HG02571 (cell line): ENCODE results near the gene MAVS.
"Not testable (repeated sequence)": the region's sequence is repeated elsewhere in the genome, so short reads cannot be mapped to it uniquely, and the experiment has no call there.

ENCODE experiments used
- ATAC-seq: cut with Tn5 transposase; IDR thresholded peaks from one replicate; pipeline ENCODE4 v1.9.1; 2021; ENCODE audit warnings: mild to moderate bottlenecking, moderate library complexity; ENCODE audit not compliant: unreplicated experiment

The MAVS gene

GRCh38 chr20:3847429-3847940 lies 851 bp downstream of the MAVS start:
- ATAC-seq: no peak

DNA sequence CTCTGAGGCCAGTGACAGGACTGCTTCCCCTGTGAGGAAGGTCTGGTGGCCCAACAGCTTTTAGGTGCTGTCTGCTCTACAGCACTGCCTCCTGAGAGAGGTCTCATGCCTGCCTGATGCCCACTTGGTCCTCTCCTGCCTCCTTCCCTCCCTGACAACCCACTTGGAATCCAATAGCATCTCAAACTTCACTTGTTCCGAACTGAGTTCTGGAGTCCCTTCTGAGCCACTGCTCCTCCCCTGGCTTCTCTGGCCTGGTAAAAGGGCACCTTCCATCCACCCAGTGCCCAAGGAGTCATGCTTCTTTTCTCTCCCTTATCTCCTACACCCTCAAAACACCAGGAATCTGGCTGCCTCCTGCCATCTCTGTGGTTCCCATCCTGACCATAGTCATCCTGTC lies 1.9 kb downstream of the MAVS start:
- ATAC-seq: no peak

DNA sequence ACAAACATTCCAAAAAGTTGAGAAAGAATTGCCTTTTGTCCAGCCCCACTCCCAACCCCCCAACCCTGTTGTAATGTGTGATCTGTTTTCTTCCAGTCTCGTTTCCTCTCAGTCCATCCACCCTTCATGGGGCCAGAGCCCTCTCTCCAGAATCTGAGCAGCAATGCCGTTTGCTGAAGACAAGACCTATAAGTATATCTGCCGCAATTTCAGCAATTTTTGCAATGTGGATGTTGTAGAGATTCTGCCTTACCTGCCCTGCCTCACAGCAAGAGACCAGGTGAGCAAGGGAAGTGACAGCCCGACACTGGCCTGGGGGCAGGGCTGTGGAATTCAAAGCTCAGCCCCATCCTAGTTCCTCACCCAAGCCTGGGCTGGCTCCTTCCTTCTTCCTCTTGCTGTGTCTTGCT lies 7.8 kb downstream of the MAVS start:
- no peak for ATAC-seq

DNA sequence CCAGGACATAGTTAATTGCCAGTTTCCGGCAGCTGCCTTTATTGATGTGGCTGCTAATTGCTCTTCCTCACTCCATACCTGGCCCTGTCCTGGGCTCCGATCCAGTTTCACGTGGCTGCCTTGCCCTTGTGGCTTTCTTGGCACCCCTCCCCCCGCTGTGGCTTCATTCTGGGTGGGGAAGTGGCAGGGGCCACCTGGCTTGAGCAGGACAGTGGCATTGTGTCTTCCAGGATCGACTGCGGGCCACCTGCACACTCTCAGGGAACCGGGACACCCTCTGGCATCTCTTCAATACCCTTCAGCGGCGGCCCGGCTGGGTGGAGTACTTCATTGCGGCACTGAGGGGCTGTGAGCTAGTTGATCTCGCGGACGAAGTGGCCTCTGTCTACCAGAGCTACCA lies 10.8 kb downstream of the MAVS start:
- ATAC-seq: no peak

GRCh38 chr20:3858689-3859088 lies 12.1 kb downstream of the MAVS start:
- no peak for ATAC-seq

DNA sequence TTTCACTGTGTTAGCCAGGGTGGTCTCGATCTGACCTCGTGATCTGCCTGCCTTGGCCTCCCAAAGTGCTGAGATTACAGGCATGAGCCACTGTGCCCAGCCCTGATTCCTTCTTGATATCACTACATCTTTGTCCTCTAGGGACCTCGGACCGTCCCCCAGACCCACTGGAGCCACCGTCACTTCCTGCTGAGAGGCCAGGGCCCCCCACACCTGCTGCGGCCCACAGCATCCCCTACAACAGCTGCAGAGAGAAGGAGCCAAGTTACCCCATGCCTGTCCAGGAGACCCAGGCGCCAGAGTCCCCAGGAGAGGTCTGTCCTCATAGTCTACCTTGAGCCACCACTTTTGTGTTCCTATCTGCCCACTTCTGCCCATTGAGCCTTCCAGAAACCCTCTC lies 14.6 kb downstream of the MAVS start:
- no peak for ATAC-seq

- no peak for ATAC-seq
These were observed 15.7 kb downstream of the MAVS start for GRCh38 chr20:3862333-3862732.

DNA sequence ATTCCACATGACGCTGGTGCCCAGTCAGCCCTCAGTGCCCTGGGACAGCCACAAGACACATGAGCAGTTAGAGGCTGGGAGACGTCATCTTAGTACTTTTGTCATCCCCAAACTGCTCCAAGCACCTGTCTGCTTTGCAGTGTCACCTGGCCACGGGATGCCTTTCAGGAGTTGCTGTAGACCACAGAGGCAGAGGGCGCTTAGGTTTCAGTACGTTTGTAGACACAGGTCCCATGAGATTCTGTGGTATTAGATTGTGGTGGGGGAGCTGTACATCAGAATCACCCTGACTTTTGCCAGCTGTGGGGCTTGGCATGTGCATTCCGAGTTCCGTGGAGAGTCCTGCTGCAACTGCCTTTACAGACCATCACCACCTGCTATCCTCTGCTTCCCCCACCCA lies 16.7 kb downstream of the MAVS start:
- ATAC-seq: no peak

- ATAC-seq: no peak
These were observed 17.9 kb downstream of the MAVS start for GRCh38 chr20:3864518-3864917.

DNA sequence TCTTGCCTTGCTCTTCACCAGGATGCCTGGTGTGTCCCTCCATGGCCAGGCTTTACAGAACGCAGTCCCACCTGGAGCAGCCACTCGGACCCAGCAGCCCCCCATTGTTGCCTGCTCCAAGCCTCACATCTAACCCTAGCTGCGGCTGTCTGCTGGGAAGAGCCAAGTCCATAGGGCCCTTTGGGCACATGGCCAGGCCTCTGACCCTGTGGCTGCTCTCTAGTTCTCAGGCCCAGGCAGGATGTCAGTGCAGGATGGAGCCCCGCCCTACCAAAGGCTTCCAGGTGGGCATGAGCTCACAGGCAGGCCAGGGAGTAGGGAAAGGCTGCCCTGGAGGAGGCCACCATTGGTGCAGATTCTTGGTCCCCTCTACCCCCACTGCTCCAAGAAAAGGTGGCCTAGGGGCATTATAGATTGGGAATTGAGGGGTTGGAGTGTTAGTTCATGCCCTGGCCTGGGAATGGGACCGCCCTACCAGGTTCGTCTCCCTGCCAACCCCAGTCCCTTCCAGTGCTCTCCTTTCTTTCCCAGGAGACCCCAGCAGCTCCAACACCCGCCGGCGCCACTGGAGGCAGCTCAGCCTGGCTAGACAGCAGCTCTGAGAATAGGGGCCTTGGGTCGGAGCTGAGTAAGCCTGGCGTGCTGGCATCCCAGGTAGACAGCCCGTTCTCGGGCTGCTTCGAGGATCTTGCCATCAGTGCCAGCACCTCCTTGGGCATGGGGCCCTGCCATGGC lies 18.7 kb downstream of the MAVS start:
- no peak for ATAC-seq

- ATAC-seq: no peak
These were observed 19.3 kb downstream of the MAVS start for GRCh38 chr20:3865887-3866407.

DNA sequence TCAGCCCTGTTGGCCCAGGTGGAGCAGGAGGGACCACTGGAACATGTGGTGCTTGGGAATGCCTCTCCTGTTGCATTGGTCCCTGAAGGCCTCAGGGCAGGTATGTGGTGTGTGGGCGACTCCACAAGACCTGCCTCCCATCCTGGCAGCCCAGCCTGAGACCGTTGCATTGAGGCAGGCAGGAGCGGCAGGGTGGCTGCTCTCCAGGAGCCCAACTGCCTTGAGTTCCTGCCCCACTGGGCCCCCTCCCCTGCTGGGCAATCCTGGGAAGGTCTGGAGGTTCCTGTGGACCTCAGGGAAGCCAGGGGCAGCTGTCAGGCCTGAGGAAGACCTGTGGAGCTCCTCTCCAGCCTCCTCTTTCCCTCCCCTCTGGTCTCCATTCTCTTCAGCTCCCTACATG lies 19.8 kb downstream of the MAVS start:
- no peak for ATAC-seq

DNA sequence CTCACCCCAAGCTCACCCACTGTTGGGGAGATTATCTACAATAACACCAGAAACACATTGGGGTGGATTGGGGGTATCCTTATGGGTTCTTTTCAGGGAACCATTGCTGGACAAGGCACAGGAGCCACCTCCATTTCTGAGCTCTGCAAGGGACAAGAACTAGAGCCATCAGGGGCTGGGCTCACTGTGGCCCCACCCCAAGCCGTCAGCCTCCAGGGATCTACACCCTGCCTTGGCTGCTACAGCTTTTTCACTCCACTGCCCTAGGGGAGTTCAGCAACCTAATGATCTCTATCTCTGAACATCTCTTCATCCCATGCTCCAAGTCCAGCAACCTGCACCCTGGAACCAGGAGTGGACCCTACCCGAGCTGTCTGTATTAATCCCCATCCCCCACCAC lies 21.2 kb downstream of the MAVS start:
- no peak for ATAC-seq

- ATAC-seq: no peak
These were observed 23.4 kb downstream of the MAVS start for GRCh38 chr20:3869839-3870634.

DNA sequence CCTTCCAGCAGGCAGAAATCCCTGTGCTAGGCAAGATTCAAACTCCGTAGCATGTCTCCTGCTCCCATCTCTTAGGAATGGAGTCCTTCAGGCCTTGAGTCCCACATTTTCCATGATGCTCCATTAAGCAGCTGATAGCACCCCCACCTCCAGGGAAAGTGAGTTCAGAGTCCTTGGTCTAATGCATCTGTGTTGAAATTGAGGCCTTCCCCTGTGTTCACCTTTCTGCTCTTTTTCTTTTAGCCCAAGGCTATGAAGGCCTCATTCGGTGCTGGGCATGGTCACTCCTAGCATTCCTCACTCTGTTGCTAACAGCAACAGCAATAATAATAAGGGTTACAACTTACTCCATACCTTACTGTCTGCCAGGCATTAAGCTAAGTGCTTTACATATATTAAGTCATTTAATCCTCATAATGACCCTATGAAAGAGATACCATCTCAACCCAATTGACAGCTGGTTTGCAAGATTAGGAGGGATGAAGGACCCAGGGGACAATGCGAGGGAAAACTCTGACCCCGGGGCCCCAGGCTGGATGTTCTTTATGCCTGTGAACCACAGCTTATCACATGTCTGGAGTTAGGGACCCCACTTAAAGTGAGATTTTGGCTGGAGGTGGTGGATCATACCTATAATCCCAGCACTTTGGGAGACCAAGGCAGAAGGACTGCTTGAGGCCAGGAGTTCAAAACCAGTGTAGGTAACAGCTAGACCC lies 25.1 kb downstream of the MAVS start:
- no peak for ATAC-seq

DNA sequence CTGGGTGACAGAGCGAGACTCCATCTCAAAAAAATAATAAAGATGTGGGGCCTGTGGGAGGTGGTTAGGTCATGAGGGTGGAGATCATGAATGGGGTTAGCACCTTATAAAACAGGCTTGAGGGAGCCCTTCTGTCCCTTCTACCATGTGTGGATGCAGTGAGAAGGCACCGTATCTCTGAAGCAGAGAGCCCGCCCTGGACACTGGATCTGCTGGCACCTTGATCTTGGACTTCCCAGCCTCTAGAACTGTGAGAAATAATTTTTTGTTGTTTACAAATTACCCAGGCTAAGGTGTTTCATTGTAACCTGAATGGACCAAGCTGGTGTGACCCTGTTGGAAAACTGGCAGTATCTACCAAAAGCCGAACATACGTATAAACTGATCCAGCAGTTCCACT lies 26.9 kb downstream of the MAVS start:
- no peak for ATAC-seq

- no peak for ATAC-seq
These were observed 27.7 kb downstream of the MAVS start for GRCh38 chr20:3874194-3874844.

DNA sequence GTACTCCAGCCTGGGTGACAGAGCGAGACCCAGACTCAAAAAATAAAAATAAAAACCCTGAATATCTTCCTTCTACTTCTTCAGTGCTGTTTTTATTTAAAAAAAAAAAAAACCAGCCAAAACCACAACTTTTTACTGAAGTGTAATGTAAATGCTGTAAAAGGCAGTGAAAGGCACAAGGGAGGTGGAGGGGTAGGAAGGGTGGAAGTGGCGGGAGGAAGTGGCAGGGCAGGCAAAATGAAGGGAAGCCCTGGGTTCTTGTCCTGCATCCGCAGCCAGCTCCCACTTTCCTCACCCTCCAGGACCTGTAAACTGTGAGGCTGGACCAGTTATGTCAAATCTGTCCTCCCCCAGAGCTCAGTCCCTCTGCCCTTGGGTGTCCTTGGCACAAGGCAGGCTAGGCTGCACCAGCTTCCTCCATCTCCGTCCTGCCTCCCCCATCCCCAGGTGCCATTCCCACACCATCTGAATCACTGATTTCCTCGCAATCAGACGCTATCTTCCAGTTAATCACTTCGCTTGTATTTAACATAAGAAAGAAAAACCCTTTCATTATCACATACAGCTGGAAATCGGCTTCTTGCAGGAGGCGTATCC lies 28.8 kb downstream of the MAVS start:
- no peak for ATAC-seq

DNA sequence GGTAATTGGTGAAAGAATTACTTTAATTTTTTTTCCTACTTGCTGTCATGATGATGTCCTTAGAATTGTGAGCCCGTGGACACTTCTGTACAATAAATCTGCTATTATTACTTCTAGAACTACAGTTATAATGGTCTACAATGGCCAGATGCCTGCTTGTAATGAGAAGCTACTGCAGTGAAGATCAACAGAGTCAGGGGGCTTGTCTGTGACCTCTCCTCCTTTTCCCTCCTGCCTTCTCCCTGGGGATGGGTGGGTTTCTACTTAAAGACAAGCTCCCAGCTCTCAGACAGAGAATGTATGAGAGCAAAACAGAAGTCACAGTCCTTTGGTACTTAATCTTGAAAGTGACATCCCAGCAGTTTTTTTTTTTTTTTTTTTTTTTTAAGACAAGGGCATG lies 29.4 kb downstream of the MAVS start:
- ATAC-seq: no peak

- ATAC-seq: no peak
These were observed 30.0 kb downstream of the MAVS start for GRCh38 chr20:3876676-3877075.

DNA sequence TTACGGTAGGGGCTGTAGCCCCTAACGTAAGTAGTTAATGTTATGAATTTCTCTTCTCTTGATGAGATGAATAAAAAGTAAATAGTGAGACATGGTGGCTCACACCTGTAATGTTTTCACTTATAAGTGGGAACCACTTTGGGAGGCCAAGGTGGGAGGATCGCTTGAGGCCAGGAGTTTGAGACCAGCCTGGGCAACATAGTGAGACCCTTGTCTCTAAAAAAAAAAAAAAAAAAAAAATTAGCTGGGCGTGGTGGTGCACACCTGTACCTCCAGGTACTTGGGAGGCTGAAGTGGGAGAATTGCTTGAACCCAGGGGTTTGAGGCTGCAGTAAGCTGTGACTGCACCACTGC lies 32.3 kb downstream of the MAVS start:
- not testable (repeated sequence) for ATAC-seq
